ENCODE data around the gene COL27A1. TPM values are rescaled to one million over a fixed set of nuclear protein-coding genes. Genes with fewer than 3 reads are reported as not detected.

COL27A1 gene
- total and polyA plus RNA-seq, 2 donors = 8.1 to 21.5 TPM

DNA sequence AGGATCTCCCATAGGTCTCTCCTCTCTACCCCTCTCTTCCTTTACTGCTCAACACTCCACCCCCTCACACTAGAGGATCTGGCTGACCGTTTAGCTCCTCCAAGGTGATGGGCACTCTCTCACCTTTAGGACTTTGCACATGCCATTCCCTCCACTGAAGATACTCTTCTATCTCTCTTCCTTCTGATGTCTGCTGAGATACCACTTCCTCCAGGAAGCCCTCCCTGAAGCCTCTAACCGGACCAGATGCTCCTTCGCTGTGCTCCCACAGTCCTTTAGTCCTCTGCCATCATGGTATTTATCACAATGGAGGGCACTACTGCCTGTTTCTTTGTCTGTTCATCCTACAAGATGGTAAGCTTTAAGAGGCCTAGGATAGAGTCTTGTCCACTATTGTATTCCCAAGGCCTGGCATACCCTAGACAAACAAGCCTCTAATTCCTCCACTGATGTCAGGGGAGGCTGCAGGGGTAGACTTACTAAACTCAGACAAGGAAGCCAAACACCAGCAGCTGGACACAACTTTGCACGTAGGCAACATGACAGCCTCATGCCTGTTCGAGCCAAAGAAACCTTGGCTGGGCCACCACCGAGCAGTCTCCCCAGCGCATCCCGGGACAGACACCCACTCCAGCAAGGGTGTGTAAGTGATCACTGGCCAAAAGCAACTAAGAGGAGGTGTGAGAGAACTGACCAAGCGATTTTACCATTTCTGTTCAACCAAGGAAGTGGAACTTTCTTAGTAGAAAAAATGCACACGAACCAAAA, 194.6 kb downstream of the COL27A1 start:
- no peak overlapping the region for H3K27ac ChIP-seq (ENCODE audit: low read depth)
- no peak overlapping the region for H3K4me3 ChIP-seq (ENCODE audit: low read depth, low read length)
- WGBS = 79% methylated on average over 10 of the region's 10 CpGs
- no peak for DNase-seq (ENCODE audit: extremely low spot score)
- no peaks in the 10 kb centered on the region for H3K4me1 ChIP-seq (ENCODE audit: insufficient read depth)
- H3K36me3 ChIP-seq (ENCODE audit: insufficient read depth) = peaks cover 23% of the 10 kb centered on the region

DNA sequence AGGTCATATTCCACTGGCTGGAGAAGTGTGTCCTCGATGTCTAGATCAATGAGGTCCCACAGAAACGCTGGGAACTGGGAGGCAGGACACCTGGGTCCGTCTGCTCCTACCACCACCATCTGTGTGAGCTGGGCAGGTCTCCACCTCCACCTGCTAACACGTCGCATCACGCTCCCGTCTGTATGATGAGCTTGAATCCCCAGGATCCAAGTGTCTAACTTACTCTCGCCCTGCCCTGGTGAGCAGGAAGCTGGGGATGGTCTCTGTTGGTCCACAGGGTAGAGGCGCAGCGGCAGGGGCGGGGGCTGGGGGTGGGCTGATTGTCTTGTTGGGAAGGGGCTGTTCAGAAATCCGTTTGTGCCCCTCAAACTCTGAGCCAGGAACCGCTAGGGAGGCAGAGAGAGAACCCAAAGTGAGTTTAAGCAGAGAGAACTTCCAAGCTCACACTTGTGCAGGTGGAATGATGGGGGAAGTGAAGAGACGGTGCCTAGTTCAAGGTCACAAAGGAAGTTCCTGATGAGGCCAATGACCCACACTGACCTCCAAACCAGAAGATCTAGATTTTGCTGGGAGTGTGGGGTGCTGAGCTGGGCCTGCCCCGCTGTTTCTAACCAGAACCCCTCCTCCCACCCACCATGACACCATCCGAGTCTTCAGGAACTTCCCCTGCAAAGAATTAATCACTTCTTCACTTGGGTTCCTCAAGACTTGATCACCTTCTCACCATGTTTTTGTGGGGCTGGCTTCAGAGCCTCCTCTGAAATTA, 195.5 kb downstream of the COL27A1 start:
- H3K27ac ChIP-seq (ENCODE audit: low read depth) = no peak overlapping the region

DNA sequence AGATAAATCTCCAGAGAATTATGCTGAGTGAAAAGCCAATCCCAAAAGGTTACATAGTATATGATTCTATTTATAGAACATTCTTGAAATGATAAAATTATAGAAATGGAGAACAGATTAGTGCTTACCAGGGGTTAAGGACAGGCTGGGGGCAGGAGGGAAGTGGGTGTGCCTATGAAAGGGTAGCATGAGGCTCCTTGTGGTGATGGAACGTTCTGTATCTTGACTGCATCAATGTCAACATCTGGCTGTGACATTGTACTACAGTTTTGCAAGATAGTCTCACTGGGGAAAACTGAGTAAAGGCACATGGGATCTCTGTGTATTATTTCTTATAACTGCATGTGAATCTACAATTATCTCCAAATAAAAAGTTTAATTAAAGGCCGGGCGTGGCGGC, 196.6 kb downstream of the COL27A1 start:
- no peak for DNase-seq (ENCODE audit: extremely low spot score)
- H3K27ac ChIP-seq (ENCODE audit: low read depth) = no peak overlapping the region
- H3K4me1 ChIP-seq (ENCODE audit: insufficient read depth) = no peaks in the 10 kb centered on the region
- WGBS = 76% methylated on average over 4 of the region's 4 CpGs
- H3K4me3 ChIP-seq (ENCODE audit: low read depth, low read length) = no peak overlapping the region
- H3K36me3 ChIP-seq (ENCODE audit: insufficient read depth) = peaks cover 21% of the 10 kb centered on the region

More for the DNA sequence above, 195.5 kb downstream of the COL27A1 start:
- WGBS = 94% methylated on average over 16 of the region's 16 CpGs
- no peak for DNase-seq (ENCODE audit: extremely low spot score)
- Histone ChIP-seq H3K4me3 (ENCODE audit: low read depth, low read length) (no peak overlapping the region), H3K4me1 (ENCODE audit: insufficient read depth) (no peaks in the 10 kb centered on the region), H3K36me3 (ENCODE audit: insufficient read depth) (peaks cover 23% of the 10 kb centered on the region)

DNA sequence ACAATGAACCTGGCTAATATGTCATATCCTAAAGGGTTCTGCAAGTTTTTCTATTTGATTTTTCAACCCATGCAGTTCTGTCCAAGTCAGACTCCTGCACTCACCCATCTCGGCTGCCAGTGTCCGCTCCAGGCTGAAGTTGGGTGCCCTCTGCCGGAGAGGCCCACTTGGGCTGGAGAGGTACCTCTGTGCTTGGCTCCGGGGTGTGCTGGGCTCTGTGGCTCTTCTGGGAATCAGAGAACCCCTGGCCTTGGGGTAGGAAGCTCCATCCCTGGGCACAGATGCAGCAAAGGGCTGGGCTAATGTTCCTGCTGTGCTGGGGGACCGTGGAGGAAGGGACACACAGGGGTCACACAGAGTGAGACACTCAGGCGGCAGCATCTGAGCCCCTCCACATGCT, 200.5 kb downstream of the COL27A1 start:
- Histone ChIP-seq H3K27ac (ENCODE audit: low read depth) (no peak overlapping the region), H3K4me3 (ENCODE audit: low read depth, low read length) (no peak overlapping the region), H3K36me3 (ENCODE audit: insufficient read depth) (peaks cover 19% of the 10 kb centered on the region), H3K4me1 (ENCODE audit: insufficient read depth) (no peaks in the 10 kb centered on the region)
- 90% methylated on average over 6 of the region's 6 CpGs for WGBS
- no peak for DNase-seq (ENCODE audit: extremely low spot score)

DNA sequence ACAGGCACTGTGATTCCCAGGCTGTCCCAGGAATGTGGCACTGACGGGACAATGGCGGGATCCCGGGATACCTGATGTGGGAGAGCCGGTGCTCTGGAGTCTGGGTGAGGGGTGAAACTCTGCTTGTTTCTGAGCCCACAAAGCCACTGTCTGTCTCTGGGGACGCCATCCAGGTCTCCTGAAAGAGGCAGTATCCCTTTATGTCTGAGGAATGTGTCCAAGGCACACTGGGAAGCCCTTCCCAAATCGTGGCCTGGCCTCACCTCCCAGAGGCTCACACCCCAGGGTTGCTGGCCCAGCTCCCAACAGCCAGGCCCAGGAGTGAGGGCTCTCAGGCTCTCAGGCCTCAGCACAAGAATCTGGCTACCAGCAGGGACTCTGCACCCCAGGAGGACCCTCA, 201.5 kb downstream of the COL27A1 start:
- WGBS = 81% methylated on average over 6 of the region's 6 CpGs
- peaks cover 20% of the 10 kb centered on the region for H3K36me3 ChIP-seq (ENCODE audit: insufficient read depth)
- H3K27ac ChIP-seq (ENCODE audit: low read depth) = no peak overlapping the region
- no peaks in the 10 kb centered on the region for H3K4me1 ChIP-seq (ENCODE audit: insufficient read depth)
- H3K4me3 ChIP-seq (ENCODE audit: low read depth, low read length) = no peak overlapping the region
- DNase-seq (ENCODE audit: extremely low spot score) = no peak

DNA sequence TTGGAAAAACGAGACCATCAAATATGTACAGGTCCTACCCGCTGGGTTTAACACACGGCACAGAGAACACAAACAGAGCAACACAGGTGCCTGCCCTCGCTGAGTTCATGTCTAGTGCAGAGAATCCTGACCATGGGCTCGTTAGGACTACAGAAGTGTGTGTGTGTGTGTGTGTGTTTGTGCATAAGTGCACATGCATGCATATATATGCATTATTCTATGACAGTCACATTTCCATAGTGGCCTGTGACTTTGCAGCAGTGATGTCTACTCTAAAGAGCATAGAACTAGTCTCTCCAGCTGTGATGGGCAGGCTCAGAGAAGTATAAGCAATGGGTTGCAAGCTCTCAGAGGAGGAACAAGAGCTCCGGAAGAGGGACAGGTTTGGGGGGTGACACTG, 202.0 kb downstream of the COL27A1 start:
- Histone ChIP-seq H3K4me1 (ENCODE audit: insufficient read depth) (no peaks in the 10 kb centered on the region), H3K27ac (ENCODE audit: low read depth) (no peak overlapping the region), H3K36me3 (ENCODE audit: insufficient read depth) (peaks cover 20% of the 10 kb centered on the region), H3K4me3 (ENCODE audit: low read depth, low read length) (no peak overlapping the region)
- WGBS = 92% methylated on average over 6 of the region's 6 CpGs
- DNase-seq (ENCODE audit: extremely low spot score) = no peak

DNA sequence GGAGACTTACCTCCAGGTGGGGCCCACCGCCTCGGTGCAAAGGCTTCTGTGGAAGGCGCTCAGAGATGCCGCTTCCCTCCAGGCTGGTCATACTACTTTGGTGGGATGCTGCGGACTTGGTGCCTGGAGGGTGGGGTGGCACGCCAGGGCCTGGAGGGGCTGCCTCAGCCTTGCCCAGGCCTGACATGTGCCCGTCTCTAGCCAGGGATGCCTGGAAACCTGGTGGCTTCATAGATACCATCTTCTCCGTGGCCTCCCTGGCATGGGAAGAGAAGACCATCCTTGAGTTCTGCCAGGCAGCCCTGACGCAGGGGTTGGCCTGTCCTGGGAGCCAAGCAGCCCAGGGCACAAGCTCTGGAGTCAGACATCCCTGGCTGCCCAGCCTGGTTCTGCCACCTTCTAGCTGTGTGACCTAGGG, 202.6 kb downstream of the COL27A1 start:
- Histone ChIP-seq H3K36me3 (ENCODE audit: insufficient read depth) (peaks cover 23% of the 10 kb centered on the region), H3K4me3 (ENCODE audit: low read depth, low read length) (no peak overlapping the region), H3K27ac (ENCODE audit: low read depth) (no peak overlapping the region), H3K4me1 (ENCODE audit: insufficient read depth) (no peaks in the 10 kb centered on the region)
- no peak for DNase-seq (ENCODE audit: extremely low spot score)
- WGBS = 96% methylated on average over 9 of the region's 9 CpGs

DNA sequence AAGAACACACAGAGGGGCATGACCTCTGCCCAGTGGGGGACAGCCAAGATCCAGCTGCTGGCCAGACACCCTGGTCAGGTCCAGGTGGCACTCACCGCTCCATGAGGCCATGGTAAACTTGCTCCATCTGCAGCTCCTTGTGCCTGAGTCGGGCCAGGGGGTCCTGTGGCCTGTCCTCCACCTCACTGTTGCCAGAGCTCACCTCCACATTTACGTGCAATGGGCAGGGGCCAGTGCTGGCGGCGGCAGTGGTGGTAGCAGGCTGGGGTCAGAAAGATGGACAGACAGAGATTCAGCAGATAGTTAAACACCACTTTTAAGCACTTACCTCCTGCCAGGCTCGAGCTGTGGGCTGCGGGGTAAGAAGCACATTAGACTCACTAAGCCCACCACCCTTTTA, 204.5 kb downstream of the COL27A1 start:
- no peaks in the 10 kb centered on the region for H3K4me1 ChIP-seq (ENCODE audit: insufficient read depth)
- 92% methylated on average over 7 of the region's 7 CpGs for WGBS
- no peak overlapping the region for H3K27ac ChIP-seq (ENCODE audit: low read depth)
- H3K36me3 ChIP-seq (ENCODE audit: insufficient read depth) = peaks cover 21% of the 10 kb centered on the region
- H3K4me3 ChIP-seq (ENCODE audit: low read depth, low read length) = no peak overlapping the region
- no peak for DNase-seq (ENCODE audit: extremely low spot score)

DNA sequence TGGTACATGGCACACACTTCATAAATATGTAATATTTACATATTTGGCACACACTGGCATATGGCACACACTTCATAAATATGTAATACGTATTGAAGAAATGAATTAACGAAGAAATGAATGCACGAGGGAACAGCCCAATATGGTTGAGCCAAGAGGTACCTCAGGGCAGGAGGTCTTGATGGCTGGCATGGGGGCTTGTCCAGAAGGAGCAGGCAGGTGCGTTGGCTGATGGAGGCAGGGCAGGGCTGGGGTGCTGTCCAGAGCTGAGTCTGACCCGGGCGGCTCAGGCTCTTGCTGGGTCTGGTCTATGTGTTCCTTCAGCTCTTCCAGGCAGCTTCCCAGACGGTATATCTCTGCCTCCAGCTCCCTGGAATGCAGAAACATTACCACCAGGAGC, 206.2 kb downstream of the COL27A1 start:
- H3K36me3 ChIP-seq (ENCODE audit: insufficient read depth) = peaks cover 19% of the 10 kb centered on the region
- no peaks in the 10 kb centered on the region for H3K4me1 ChIP-seq (ENCODE audit: insufficient read depth)
- no peak overlapping the region for H3K27ac ChIP-seq (ENCODE audit: low read depth)
- DNase-seq (ENCODE audit: extremely low spot score) = no peak
- H3K4me3 ChIP-seq (ENCODE audit: low read depth, low read length) = no peak overlapping the region
- WGBS = 93% methylated on average over 7 of the region's 7 CpGs

Small RNAs within 50 kb of the gene (small RNA-seq; reads per million reads assigned to genes)
- gene MIR455 = 87.2 reads per million, percentile 97 among the genes with 10 or more reads in this experiment

Other genes starting within 250 kb of the COL27A1 start
- gene AMBP, start 77.2 kb upstream of the COL27A1 start, total RNA-seq = not detected
- 2.4 TPM for gene AMBP, start 77.2 kb upstream of the COL27A1 start, polyA plus RNA-seq
- 0.42 TPM for gene KIF12, start 56.2 kb upstream of the COL27A1 start, total RNA-seq
- gene KIF12, start 56.2 kb upstream of the COL27A1 start, polyA plus RNA-seq = 0.11 TPM
- 0.53 TPM for gene ORM1, start 167.6 kb downstream of the COL27A1 start, total RNA-seq
- gene ORM1, start 167.6 kb downstream of the COL27A1 start, polyA plus RNA-seq = 19.2 TPM
- not detected for gene ORM2, start 174.3 kb downstream of the COL27A1 start, total RNA-seq
- 3.2 TPM for gene ORM2, start 174.3 kb downstream of the COL27A1 start, polyA plus RNA-seq
- 21.2 TPM for gene AKNA, start 232.4 kb downstream of the COL27A1 start, total RNA-seq
- 25.5 TPM for gene AKNA, start 232.4 kb downstream of the COL27A1 start, polyA plus RNA-seq